GM23248 (cell line): ENCODE results near the gene RGCC.

Source experiments
- EZH2 ChIP-seq: fragments of 200-600 bp; sonication (generic); IDR thresholded peaks from 2 replicates; pipeline ENCODE4 v1.6.1; 2018; ENCODE audit warnings: antibody characterized with exemption, mild to moderate bottlenecking; ENCODE audit not compliant: insufficient read depth, poor library complexity, severe bottlenecking
- EZH2phosphoT487 ChIP-seq: fragments of 200-600 bp; sonication (generic); IDR thresholded peaks from 2 replicates; pipeline ENCODE4 v1.6.1; 2018; ENCODE audit warnings: antibody characterized with exemption, moderate library complexity, mild to moderate bottlenecking, low read depth; ENCODE audit not compliant: insufficient read depth

DNA sequence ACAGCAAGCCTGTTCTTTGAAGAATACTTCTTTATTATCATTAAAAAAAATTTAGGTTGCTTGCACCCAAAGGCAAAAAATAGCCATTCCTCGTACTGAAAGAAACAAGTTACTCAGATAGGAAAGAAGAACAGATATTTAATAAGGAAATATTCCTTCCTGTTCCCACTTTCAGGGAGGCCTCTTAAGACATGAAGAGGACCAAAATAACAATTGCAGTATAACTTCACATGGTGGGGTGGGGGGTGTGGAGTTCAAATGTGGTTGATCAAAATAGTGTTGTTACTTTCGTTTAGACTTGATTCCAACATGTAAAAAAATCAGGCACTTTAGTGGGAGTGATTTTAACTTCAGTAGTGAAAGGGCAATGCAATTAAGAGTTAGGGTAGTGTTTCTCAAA is 3.6 kb downstream of the RGCC start:
- TF ChIP-seq EZH2phosphoT487 = no peak
- TF ChIP-seq EZH2 = no peak
